ENCODE results near the gene ITPKA.
"Not testable (repeated sequence)": the region's sequence is repeated elsewhere in the genome, so short reads cannot be mapped to it uniquely, and the experiment has no call there.

Gene ITPKA

GRCh38 chr15:41493205-41493901 is at the start of gene ITPKA:
Gene ITPKA, plus strand, starts transcription at chr15:41493874. Its CDS starts 54 bp downstream, at chr15:41493928.
- DNase-seq, result peak; percentile 78

GRCh38 chr15:41445399-41445798 is 48.3 kb upstream of the ITPKA start:
- DNase-seq, result no peak

GRCh38 chr15:41462084-41462795 is 31.4 kb upstream of the ITPKA start:
- DNase-seq, result no peak

GRCh38 chr15:41464889-41465580 is 28.6 kb upstream of the ITPKA start:
- no peak for DNase-seq

GRCh38 chr15:41465822-41466421 is 27.8 kb upstream of the ITPKA start:
- peak; percentile 58 for DNase-seq

- no peak for DNase-seq
These were observed 27.0 kb upstream of the ITPKA start for GRCh38 chr15:41466711-41467110.

GRCh38 chr15:41469644-41470043 is 24.0 kb upstream of the ITPKA start:
- not testable (repeated sequence) for DNase-seq

GRCh38 chr15:41473418-41473817 is 20.3 kb upstream of the ITPKA start:
- no peak for DNase-seq

- no peak for DNase-seq
These were observed 19.2 kb upstream of the ITPKA start for GRCh38 chr15:41474436-41474835.

GRCh38 chr15:41474941-41475340 is 18.7 kb upstream of the ITPKA start:
- DNase-seq, result no peak

- no peak for DNase-seq
These were observed 17.1 kb upstream of the ITPKA start for GRCh38 chr15:41476416-41477048.

GRCh38 chr15:41480396-41481140 is 13.1 kb upstream of the ITPKA start:
- no peak for DNase-seq

- DNase-seq, result no peak
These were observed 11.4 kb upstream of the ITPKA start for GRCh38 chr15:41482110-41482877.

GRCh38 chr15:41483115-41483514 is 10.6 kb upstream of the ITPKA start:
- DNase-seq, result peak; percentile 59

- DNase-seq, result peak; percentile 26
These were observed 10.2 kb upstream of the ITPKA start for GRCh38 chr15:41483519-41483918.

GRCh38 chr15:41484937-41485625 is 8.6 kb upstream of the ITPKA start:
- no peak for DNase-seq

- no peak for DNase-seq
These were observed 7.4 kb upstream of the ITPKA start for GRCh38 chr15:41486286-41486685.

GRCh38 chr15:41487381-41487780 is 6.3 kb upstream of the ITPKA start:
- no peak for DNase-seq

- DNase-seq, result peak; percentile 39
These were observed 5.9 kb upstream of the ITPKA start for GRCh38 chr15:41487802-41488201.

GRCh38 chr15:41489641-41490040 is 4.0 kb upstream of the ITPKA start:
- no peak for DNase-seq

GRCh38 chr15:41490355-41490754 is 3.3 kb upstream of the ITPKA start:
- DNase-seq, result no peak
